ENCODE results near the gene F2RL2.

The F2RL2 gene

DNA sequence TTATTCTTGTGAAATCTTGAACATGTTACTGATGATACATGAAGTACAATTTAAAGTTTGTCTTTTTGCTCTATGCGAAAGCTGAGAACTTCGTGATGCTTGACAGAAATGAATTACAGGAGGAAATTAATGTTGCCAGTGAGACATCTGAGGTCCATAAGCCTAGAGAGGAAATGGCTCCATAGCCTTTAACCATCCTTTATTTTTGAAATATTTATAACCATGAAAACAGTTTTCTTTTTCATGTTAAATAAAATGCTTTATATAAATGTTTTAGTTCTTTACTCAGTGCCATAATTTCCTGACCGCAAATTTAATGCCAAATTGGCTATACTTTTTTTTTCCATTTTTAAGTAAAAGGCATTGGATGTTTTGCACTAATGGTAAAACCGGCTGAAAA is 29.1 kb downstream of the F2RL2 start:
- Histone ChIP-seq H3K27me3 (ENCODE audit: control insufficient read depth, low read length) (no peaks in the 10 kb centered on the region), H3K4me2 (ENCODE audit: low read length) (no peak overlapping the region), H3K9me2 (replicated peaks; ENCODE audit: control insufficient read depth, low read length) (no peaks in the 10 kb centered on the region), H3F3A (ENCODE audit: control insufficient read depth, insufficient read depth) (no peaks in the 10 kb centered on the region; the same call in 1 of the 2 replicates), H4K20me1 (ENCODE audit: control insufficient read depth, insufficient read depth, low read depth, low read length) (no peaks in the 10 kb centered on the region), H3K9me3 (ENCODE audit: control insufficient read depth, insufficient read depth, low read length) (no peaks in the 10 kb centered on the region), H3K27ac (ENCODE audit: low read depth, low read length) (no peak overlapping the region), H3K4me3 (ENCODE audit: low read length) (no peak overlapping the region), H3K79me2 (ENCODE audit: control insufficient read depth, low read length) (no peaks in the 10 kb centered on the region), H3K4me1 (ENCODE audit: control insufficient read depth, low read length) (no peaks in the 10 kb centered on the region), H3K36me3 (ENCODE audit: control insufficient read depth, low read length) (peaks cover 19% of the 10 kb centered on the region)
- TF ChIP-seq EZH2phosphoT487 (IDR thresholded peaks at IDR 0.05; ENCODE audit: borderline replicate concordance, low read length) (no peak), CTCF (IDR thresholded peaks at IDR 0.05; ENCODE audit: low read depth, low read length, poor library complexity, severe bottlenecking) (no peak)

- TF ChIP-seq EZH2phosphoT487 (IDR thresholded peaks at IDR 0.05; ENCODE audit: borderline replicate concordance, low read length) = no peak
- TF ChIP-seq CTCF (IDR thresholded peaks at IDR 0.05; ENCODE audit: low read depth, low read length, poor library complexity, severe bottlenecking) = no peak
- peaks cover 19% of the 10 kb centered on the region for H3K36me3 ChIP-seq (ENCODE audit: control insufficient read depth, low read length)
- H3K79me2 ChIP-seq (ENCODE audit: control insufficient read depth, low read length) = no peaks in the 10 kb centered on the region
- no peaks in the 10 kb centered on the region for H3K27me3 ChIP-seq (ENCODE audit: control insufficient read depth, low read length)
- no peaks in the 10 kb centered on the region for H4K20me1 ChIP-seq (ENCODE audit: control insufficient read depth, insufficient read depth, low read depth, low read length)
- H3K4me3 ChIP-seq (ENCODE audit: low read length) = no peak overlapping the region
- no peak overlapping the region for H3K27ac ChIP-seq (ENCODE audit: low read depth, low read length)
- no peaks in the 10 kb centered on the region; the same call in 1 of the 2 replicates for H3F3A ChIP-seq (ENCODE audit: control insufficient read depth, insufficient read depth)
- no peak overlapping the region for H3K4me2 ChIP-seq (ENCODE audit: low read length)
- no peaks in the 10 kb centered on the region for H3K4me1 ChIP-seq (ENCODE audit: control insufficient read depth, low read length)
- H3K9me2 ChIP-seq (replicated peaks; ENCODE audit: control insufficient read depth, low read length) = no peaks in the 10 kb centered on the region
- H3K9me3 ChIP-seq (ENCODE audit: control insufficient read depth, insufficient read depth, low read length) = no peaks in the 10 kb centered on the region
Observed at GRCh38 chr5:76592692-76593091, 30.5 kb downstream of the F2RL2 start.

DNA sequence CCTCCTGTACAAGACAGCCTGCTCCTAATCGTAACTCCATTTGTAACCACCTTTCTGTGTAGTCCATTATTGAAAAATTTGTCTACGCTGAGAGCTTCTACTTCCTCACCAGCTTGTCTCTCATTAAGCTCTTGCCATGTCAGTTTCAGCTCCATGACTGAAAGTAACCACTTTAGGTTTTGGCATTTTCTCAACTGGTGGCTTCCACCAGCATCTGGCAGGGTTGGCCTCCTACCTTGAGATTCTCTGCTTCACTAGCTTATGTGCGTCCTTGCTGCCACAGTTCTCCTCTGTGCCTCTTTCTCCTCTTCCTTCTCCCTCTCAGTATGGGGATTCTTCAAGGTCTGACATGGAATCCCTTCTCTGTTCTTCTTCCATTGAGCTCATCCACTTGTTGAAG is 31.8 kb downstream of the F2RL2 start:
- no peaks in the 10 kb centered on the region for H3K9me2 ChIP-seq (replicated peaks; ENCODE audit: control insufficient read depth, low read length)
- no peaks in the 10 kb centered on the region for H3K79me2 ChIP-seq (ENCODE audit: control insufficient read depth, low read length)
- no peaks in the 10 kb centered on the region for H3F3A ChIP-seq (ENCODE audit: control insufficient read depth, insufficient read depth)
- no peaks in the 10 kb centered on the region for H3K4me1 ChIP-seq (ENCODE audit: control insufficient read depth, low read length)
- no peak overlapping the region for H3K4me2 ChIP-seq (ENCODE audit: low read length)
- peaks cover 12% of the 10 kb centered on the region; the same call in 1 of the 2 replicates for H3K36me3 ChIP-seq (ENCODE audit: control insufficient read depth, low read length)
- H3K9me3 ChIP-seq (ENCODE audit: control insufficient read depth, insufficient read depth, low read length) = no peaks in the 10 kb centered on the region
- no peak for TF ChIP-seq CTCF (IDR thresholded peaks at IDR 0.05; ENCODE audit: low read depth, low read length, poor library complexity, severe bottlenecking)
- TF ChIP-seq EZH2phosphoT487 (IDR thresholded peaks at IDR 0.05; ENCODE audit: borderline replicate concordance, low read length) = no peak
- H4K20me1 ChIP-seq (ENCODE audit: control insufficient read depth, insufficient read depth, low read depth, low read length) = no peaks in the 10 kb centered on the region
- H3K4me3 ChIP-seq (ENCODE audit: low read length) = no peak overlapping the region
- no peaks in the 10 kb centered on the region for H3K27me3 ChIP-seq (ENCODE audit: control insufficient read depth, low read length)
- H3K27ac ChIP-seq (ENCODE audit: low read depth, low read length) = no peak overlapping the region
